Neural crest cell (in vitro differentiated cells): ENCODE data around the gene DIPK2A. TPM values are rescaled to one million over a fixed set of nuclear protein-coding genes. Genes with fewer than 3 reads are reported as not detected.

Experiments
- DNase-seq: peaks from one replicate; pipeline ENCODE4 v3.0.0; 2021; ENCODE audit warnings: low read depth, mixed read lengths, low spot score
- H3K27ac Mint-ChIP-seq: one replicate; pipeline ENCODE4 v1.8.0; 2021; ENCODE audit warnings: mild to moderate bottlenecking, mixed read lengths; ENCODE audit not compliant: unreplicated experiment
- H3K27me3 Mint-ChIP-seq: 2 replicates; pipeline ENCODE4 v1.8.0; 2021; ENCODE audit warnings: low read depth, mild to moderate bottlenecking, mixed read lengths
- H3K36me3 Mint-ChIP-seq: 2 replicates; pipeline ENCODE4 v1.8.0; 2021; ENCODE audit warnings: low read depth, mild to moderate bottlenecking, mixed read lengths
- H3K4me1 Mint-ChIP-seq: 2 replicates; pipeline ENCODE4 v1.8.0; 2021; ENCODE audit warnings: mixed read lengths
- H3K4me3 Mint-ChIP-seq: one replicate; pipeline ENCODE4 v1.8.0; 2021; ENCODE audit warnings: mild to moderate bottlenecking, mixed read lengths
- H3K9me3 Mint-ChIP-seq: 2 replicates; pipeline ENCODE4 v1.8.0; 2021; ENCODE audit warnings: mixed read lengths
- CTCF ChIP-seq: fragments of 200-600 bp; sonication (generic); conservative IDR thresholded peaks from 2 replicates; pipeline ENCODE4 v1.5.0; 2021; ENCODE audit warnings: antibody characterized with exemption, mild to moderate bottlenecking
- total RNA-seq: library from RNA; stranded (reverse); gene quantifications from 2 replicates; pipeline ENCODE4 v1.2.1, GENCODE V29; 2021

Gene DIPK2A
- total RNA-seq, 1 donor from 2014 or later, result 15.5 TPM

- Mint-ChIP-seq H3K36me3 (no peaks in the 10 kb centered on the region), H3K27me3 (no peaks in the 10 kb centered on the region)
These were observed 38.7 kb downstream of the DIPK2A start for GRCh38 chr3:144010371-144010770.

DNA sequence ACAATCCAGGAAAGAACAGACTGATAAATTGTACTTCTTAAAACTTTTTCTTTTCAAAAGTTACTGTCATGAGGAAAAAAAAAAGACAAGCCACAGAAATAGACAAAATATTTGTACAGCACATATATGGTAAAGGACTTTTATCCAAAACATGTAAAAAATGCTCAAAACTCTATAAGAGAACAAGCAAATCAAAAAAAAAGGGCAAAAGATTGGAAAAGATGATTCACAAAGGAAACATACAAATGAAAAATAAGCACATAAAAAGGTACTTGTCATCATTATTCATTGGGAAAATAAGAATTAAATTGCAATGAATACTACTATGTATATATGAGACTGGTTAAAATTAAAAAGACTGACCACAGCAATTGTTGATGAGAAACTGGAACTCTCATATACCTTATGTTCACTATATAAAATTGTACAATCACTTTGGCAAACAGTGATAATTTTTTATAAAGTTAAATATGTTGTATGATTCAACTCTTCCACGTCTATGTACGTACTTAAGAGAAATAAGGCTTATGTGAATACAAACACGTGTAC, 39.7 kb downstream of the DIPK2A start:
- DNase-seq, result no peak
- Mint-ChIP-seq H3K27me3 (no peaks in the 10 kb centered on the region), H3K9me3 (no peaks in the 10 kb centered on the region), H3K36me3 (no peaks in the 10 kb centered on the region), H3K4me1 (peaks cover 5% of the 10 kb centered on the region), H3K27ac (no peak overlapping the region), H3K4me3 (no peak overlapping the region)
- TF ChIP-seq CTCF, result no peak

More at GRCh38 chr3:144010371-144010770, 38.7 kb downstream of the DIPK2A start:
- Mint-ChIP-seq H3K4me1 (peaks cover 5% of the 10 kb centered on the region), H3K9me3 (no peaks in the 10 kb centered on the region), H3K4me3 (no peak overlapping the region), H3K27ac (no peak overlapping the region)
- no peak for DNase-seq
- TF ChIP-seq CTCF, result no peak

DNA sequence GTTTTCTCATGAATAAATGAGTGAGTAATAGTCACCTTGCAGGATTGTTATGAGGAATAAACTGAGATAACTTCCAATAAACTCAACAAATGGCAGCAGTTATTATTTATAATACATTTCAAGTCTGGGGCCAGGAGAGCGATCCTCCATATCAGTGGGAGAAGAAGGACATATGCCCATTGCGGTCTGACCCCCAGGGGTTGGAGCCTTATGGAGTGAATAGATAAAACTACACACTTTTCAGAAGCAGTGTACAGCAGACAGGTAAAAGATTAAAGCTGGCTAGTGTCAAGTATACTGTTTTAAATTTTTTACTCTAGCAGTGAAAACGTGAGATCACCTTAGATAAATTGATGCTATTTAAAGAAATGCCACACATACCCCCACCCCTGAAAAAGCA, 43.5 kb downstream of the DIPK2A start:
- H3K4me1 Mint-ChIP-seq, result peaks cover 5% of the 10 kb centered on the region
- TF ChIP-seq CTCF, result no peak
- H3K4me3 Mint-ChIP-seq, result no peak overlapping the region
- H3K36me3 Mint-ChIP-seq, result no peaks in the 10 kb centered on the region
- H3K27me3 Mint-ChIP-seq, result no peaks in the 10 kb centered on the region
- H3K27ac Mint-ChIP-seq, result no peak overlapping the region
- no peak for DNase-seq
- peaks cover 6% of the 10 kb centered on the region for H3K9me3 Mint-ChIP-seq

DNA sequence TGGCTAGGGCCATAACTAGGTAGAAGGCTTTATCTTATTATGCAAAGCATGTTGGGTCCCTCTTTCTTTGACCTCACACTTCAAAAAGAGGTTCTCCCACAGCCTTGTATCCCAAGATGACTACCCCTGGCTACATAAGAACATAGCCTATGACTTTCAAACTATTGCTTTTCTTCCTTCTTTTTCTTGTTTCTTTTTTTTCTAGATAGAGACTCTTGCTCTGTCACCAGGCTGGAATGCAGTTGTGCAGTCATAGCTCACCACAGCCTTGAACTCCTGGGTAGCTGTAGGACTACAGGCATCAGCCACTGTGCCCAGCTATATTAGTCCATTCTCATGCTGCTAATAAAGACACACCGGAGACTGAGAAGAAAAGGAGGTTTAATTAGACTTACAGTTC, 47.2 kb downstream of the DIPK2A start:
- no peak for TF ChIP-seq CTCF
- Mint-ChIP-seq H3K27ac (no peak overlapping the region), H3K4me1 (peaks cover 5% of the 10 kb centered on the region), H3K36me3 (no peaks in the 10 kb centered on the region), H3K4me3 (no peak overlapping the region), H3K27me3 (no peaks in the 10 kb centered on the region), H3K9me3 (peaks cover 9% of the 10 kb centered on the region)
- DNase-seq, result no peak

Other genes starting within 250 kb of the DIPK2A start
- 0.56 and 1.6 TPM in 2 replicates for gene SLC9A9, start 123.4 kb upstream of the DIPK2A start, total RNA-seq